Gastroesophageal sphincter (tissue), 4 donors: ENCODE results near the gene NR2F2. TPM values are rescaled to one million over a fixed set of nuclear protein-coding genes. Genes with fewer than 3 reads are reported as not detected.

Experiments used
- ATAC-seq: fragments of 150-250 bp; one replicate; pipeline ENCODE4 v1.9.1; 2016; ENCODE audit warnings: mild to moderate bottlenecking, moderate library complexity
- H3K27ac ChIP-seq, 4 donors: fragments of 200-600 bp; sonication (generic) in 3 of 4; 1 replicate in 3 of 4; 2 replicates in 1 of 4; pipeline ENCODE4 v1.5.1; 2016 to 2019
- H3K27me3 ChIP-seq: fragments of 200-600 bp; sonication (generic); one replicate; pipeline ENCODE4 v1.5.1; 2019
- H3K36me3 ChIP-seq, 2 donors: fragments of 200-600 bp; sonication (generic); one replicate each; pipeline ENCODE4 v1.5.1; 2019; ENCODE audit warnings: control low read depth in 1 of 2
- H3K4me1 ChIP-seq, 3 donors: fragments of 200-600 bp; sonication (generic); 1 replicate in 2 of 3; 2 replicates in 1 of 3; pipeline ENCODE4 v1.5.1; 2016 to 2019; ENCODE audit warnings: control low read depth in 2 of 3
- H3K4me3 ChIP-seq, 2 donors: fragments of 200-600 bp; sonication (generic); one replicate each; pipeline ENCODE4 v1.5.1; 2019; ENCODE audit warnings: mild to moderate bottlenecking in 1 of 2, moderate library complexity in 1 of 2
- H3K9me3 ChIP-seq, 3 donors: fragments of 200-600 bp; sonication (generic); one replicate each; pipeline ENCODE4 v1.5.1; 2017 to 2019; ENCODE audit warnings: control low read depth in 2 of 3
- EP300 ChIP-seq: sonication (generic); formaldehyde crosslinking; IDR thresholded peaks from one replicate; pipeline ENCODE4 v1.6.1; 2017; ENCODE audit warnings: antibody characterized with exemption, mild to moderate bottlenecking
- POLR2A ChIP-seq, 2 donors: fragments of 450-650 bp; IDR thresholded peaks; one replicate each; pipeline ENCODE4 v1.6.1; 2017; ENCODE audit warnings: antibody characterized with exemption in 2 of 2, mild to moderate bottlenecking in 2 of 2, moderate library complexity in 1 of 2
- POLR2AphosphoS5 ChIP-seq: sonication (generic); formaldehyde crosslinking; IDR thresholded peaks from one replicate; pipeline ENCODE4 v1.6.1; 2017; ENCODE audit warnings: antibody characterized with exemption
- WGBS, 2 donors: methylation state at CpG; one replicate each; pipeline ENCODE4 v1.1.5; 2018; ENCODE audit warnings: low coverage in 1 of 2; 5-methylcytosine and 5-hydroxymethylcytosine counted together
- total RNA-seq, 4 donors: library from RNA; depleted of rRNA; stranded (reverse); fragments of >200 nt; gene quantifications; one replicate each; pipeline ENCODE4 v1.1.0, GENCODE V29; 2016
- TF ChIP-seq, protein P1 (sequence below), 4 experiments: fragments of 200-600 bp in 2 of 4; fragments of 450-650 bp in 2 of 4; sonication (generic) in 1 of 4; IDR thresholded peaks; one replicate each; pipeline ENCODE4 v1.5.1; 2017 to 2019; ENCODE audit warnings: antibody characterized with exemption in 4 of 4, mild to moderate bottlenecking in 2 of 4, moderate library complexity in 2 of 4

The NR2F2 gene
- total RNA-seq, 4 donors from 2014 or later: 82.7 to 126 (median 91.8) TPM

DNA sequence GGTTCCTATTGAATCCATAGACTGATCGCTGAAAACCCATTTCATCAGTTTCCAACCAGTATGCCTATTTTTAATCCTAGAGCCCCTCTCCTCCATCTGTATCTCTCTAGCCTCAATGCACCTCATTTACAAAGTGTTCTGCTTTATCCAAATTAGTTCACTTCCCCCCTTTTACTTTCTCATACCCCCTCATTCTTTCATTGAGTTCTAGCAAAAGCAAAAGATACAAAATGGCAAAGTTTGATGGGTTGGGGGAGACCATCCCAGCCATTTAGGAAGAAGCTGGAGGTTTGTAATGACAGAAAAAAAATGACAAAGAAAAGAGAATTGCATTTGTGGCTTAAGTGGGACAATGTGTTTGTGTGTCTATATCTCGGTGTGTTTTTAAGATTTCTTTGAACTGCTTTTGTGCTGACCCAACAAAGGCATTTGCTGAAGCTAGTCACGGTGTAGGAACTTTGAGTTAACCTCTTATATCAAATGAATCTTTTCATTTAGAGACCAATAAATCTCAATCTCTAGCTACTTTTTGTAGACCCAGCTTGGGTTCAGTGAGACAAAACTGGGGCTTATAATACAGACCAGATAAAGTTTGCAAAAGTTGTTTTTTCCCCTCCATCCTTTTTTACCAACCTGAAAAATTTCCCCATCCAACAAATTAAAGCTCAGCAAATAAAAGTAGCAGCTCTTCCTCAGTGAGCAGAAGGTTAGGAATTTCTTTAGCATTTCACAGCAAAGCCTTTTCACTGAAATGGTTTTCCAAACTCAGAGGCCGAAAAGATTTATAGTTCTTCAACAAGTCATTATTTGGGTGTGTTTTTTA lies 18.7 kb downstream of the NR2F2 start:
- TF ChIP-seq EP300: no peak
- TF ChIP-seq, protein P1, sequence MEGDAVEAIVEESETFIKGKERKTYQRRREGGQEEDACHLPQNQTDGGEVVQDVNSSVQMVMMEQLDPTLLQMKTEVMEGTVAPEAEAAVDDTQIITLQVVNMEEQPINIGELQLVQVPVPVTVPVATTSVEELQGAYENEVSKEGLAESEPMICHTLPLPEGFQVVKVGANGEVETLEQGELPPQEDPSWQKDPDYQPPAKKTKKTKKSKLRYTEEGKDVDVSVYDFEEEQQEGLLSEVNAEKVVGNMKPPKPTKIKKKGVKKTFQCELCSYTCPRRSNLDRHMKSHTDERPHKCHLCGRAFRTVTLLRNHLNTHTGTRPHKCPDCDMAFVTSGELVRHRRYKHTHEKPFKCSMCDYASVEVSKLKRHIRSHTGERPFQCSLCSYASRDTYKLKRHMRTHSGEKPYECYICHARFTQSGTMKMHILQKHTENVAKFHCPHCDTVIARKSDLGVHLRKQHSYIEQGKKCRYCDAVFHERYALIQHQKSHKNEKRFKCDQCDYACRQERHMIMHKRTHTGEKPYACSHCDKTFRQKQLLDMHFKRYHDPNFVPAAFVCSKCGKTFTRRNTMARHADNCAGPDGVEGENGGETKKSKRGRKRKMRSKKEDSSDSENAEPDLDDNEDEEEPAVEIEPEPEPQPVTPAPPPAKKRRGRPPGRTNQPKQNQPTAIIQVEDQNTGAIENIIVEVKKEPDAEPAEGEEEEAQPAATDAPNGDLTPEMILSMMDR (IDR thresholded peaks at IDR 0.05): no peak
- no peak for TF ChIP-seq POLR2AphosphoS5
- no peak for TF ChIP-seq POLR2A (IDR thresholded peaks at IDR 0.05)
- ATAC-seq: no peak
- H3K36me3 ChIP-seq: no peaks in the 10 kb centered on the region
- H3K27ac ChIP-seq: peak overlapping the region; percentile 75 to 98 (median 94)
- no peaks in the 10 kb centered on the region for H3K27me3 ChIP-seq
- no peaks in the 10 kb centered on the region for H3K9me3 ChIP-seq
- peaks cover 0 to 94% (median 8%) of the 10 kb centered on the region in 3 donors for H3K4me1 ChIP-seq
- H3K4me3 ChIP-seq: peak overlapping the region in 1 of 2 donors; percentile 87
- 28 to 31% methylated on average over 4 of the region's 4 CpGs for WGBS, 2 donors

DNA sequence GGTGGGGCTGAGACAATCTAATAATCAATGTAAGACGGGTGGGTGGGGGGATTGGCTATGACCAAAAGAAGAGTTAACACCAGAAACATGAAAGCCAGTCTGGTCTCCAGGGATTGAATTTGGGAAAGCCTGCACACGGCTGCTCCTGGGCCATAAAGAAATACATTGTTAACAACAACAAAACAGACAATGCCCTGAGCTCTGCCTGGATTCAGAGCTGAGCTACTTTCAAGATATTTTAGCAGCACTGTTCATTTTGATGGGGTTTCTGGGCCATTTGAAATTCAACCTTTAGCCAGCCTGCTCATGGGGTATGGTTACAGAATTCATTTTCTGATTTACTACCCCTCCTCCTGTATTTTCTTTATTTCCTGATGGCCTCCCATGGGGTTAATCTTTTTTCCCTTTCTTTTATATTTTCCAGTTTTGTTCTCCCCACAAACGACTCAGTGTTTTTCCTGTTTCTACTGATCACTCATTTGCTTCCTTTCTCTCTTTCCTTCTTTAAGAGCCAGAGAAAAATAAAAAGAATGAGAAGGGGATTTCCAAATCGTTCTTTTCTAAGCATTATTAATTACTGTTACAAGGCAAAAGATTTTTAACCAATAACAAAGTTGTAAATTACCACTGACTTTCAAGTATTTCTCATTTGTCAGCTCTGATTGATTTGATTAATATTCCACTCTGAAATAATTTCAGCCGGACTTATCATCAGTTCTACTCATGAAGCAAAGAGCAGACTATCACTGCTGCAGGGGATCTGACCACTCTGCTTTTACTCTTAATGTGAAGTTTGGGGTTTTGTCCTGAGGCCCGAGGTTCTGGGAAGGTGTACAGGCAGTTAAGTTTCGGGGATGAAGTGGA lies 19.6 kb downstream of the NR2F2 start:
- no peaks in the 10 kb centered on the region for H3K9me3 ChIP-seq
- ATAC-seq: no peak
- TF ChIP-seq POLR2AphosphoS5: no peak
- TF ChIP-seq, protein P1 (IDR thresholded peaks at IDR 0.05): no peak
- no peak for TF ChIP-seq EP300
- TF ChIP-seq POLR2A (IDR thresholded peaks at IDR 0.05): no peak
- peak overlapping the region; percentile 75 to 98 (median 94) for H3K27ac ChIP-seq
- H3K27me3 ChIP-seq: no peaks in the 10 kb centered on the region
- H3K36me3 ChIP-seq: no peaks in the 10 kb centered on the region
- WGBS, 2 donors: 6 to 10% methylated on average over 7 of the region's 7 CpGs
- peaks cover 0 to 91% (median 8%) of the 10 kb centered on the region in 3 donors for H3K4me1 ChIP-seq
- peak overlapping the region in 1 of 2 donors; percentile 87 for H3K4me3 ChIP-seq

DNA sequence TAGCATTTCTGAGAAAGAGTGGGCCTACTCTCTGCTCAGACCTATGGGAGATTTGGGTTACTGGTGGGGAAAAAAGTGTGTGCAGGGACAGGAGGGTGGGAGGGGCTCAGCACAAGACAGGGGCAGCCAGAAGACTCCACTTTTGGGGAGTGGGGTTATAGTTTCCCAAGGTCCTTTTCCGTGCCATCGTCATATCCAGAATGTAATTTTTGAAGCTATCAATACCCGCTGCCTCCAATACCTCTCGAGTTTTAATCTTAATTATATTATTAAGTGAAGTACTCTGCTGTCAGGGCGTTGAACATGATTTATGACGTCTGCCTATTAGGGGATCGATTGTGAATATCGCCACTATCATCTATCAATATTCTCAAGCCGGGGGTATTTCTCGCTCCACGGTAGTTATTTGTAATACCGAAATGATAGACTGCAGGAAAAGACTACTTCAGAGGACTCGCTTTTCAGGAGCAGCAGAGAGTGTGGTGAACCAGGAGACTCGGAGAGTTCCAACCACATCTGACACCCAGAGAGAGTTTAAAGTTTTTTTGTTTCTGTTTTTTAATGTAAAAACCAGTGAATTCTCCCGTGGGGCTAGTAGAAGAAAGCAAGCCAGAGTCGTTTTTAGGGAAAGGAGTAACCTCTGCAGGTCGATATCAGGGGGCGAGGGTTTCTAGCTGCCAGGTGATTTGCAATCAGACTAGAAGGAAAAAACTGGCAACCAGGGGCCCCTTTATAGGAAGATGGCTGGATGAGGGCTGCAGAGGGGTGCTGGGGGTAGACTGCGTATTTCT lies 20.6 kb downstream of the NR2F2 start:
- Histone ChIP-seq H3K27me3 (no peaks in the 10 kb centered on the region), H3K4me3 (peak overlapping the region in 1 of 2 donors; percentile 40), H3K27ac (peak overlapping the region; percentile 75 to 98 (median 94)), H3K9me3 (no peaks in the 10 kb centered on the region), H3K4me1 (peaks cover 0 to 97% (median 15%) of the 10 kb centered on the region in 3 donors), H3K36me3 (no peaks in the 10 kb centered on the region)
- no peak for ATAC-seq
- TF ChIP-seq POLR2AphosphoS5: no peak
- TF ChIP-seq, protein P1 (IDR thresholded peaks at IDR 0.05): no peak
- no peak for TF ChIP-seq EP300
- TF ChIP-seq POLR2A (IDR thresholded peaks at IDR 0.05): no peak
- 29 to 72% methylated on average over 14 to 18 of the region's 19 CpGs for WGBS, 2 donors

DNA sequence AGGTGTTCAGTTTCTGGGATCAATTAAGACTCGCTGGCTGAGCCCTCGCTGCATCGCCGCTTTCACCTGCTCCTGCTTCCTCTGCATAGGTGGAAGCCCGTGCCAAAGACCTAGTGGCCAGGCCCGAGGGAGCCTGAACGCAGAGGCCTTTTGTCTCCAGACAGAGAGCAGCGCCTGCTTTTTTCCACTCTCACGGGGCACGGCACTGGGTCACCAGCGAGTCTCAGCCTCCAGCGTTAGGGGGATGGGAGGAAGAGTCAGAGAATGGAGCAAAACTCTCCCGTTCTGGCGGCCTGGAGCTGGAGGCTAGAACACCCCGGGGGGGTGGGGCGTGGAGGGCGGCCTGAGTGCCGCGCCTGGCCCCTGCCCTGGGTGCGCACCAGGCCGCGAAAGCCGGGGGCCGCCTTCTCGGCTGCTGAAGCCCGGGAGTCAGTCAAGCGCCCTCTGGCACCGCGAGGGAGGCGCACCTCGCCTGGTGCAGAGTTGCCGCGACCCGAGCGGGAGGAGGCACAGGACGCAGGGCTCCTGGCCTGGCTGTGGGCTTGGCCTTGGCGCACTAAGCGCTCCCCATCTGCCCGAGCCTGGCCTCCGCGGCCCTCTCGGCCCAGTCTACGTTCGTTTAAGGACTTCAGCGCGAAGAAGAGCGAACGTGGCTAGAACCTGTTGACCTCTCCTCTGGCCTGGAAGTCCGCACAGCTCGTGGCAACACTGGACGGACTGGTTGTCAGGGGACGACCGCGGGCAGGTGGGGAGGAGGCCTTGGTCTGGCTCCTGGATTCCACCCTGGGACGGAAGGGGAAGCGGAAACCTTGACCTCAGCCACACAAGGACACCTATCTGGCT lies 21.5 kb downstream of the NR2F2 start:
- peaks cover 0 to 95% (median 19%) of the 10 kb centered on the region in 3 donors for H3K4me1 ChIP-seq
- no peaks in the 10 kb centered on the region for H3K27me3 ChIP-seq
- peak overlapping the region; percentile 75 to 98 (median 94) for H3K27ac ChIP-seq
- WGBS, 2 donors: no CpG with 5 or more reads among the region's 56 CpGs
- no peaks in the 10 kb centered on the region for H3K9me3 ChIP-seq
- peak; percentile 5 for ATAC-seq
- no peaks in the 10 kb centered on the region for H3K36me3 ChIP-seq
- peak overlapping the region in 1 of 2 donors; percentile 40 for H3K4me3 ChIP-seq
- peak in 1 of 2 donors; percentile 28 for TF ChIP-seq POLR2A (IDR thresholded peaks at IDR 0.05)
- no peak for TF ChIP-seq EP300
- TF ChIP-seq, protein P1 (IDR thresholded peaks at IDR 0.05): peak in 1 of 4 experiments; percentile 1
- peak; percentile 47 for TF ChIP-seq POLR2AphosphoS5
